IPS-NIHi11 (cell line): ENCODE measurements around the gene RAB3GAP2.
A peak's percentile ranks its signal among the peaks of the same experiment; 100 is the strongest.
"Not testable (repeated sequence)": the region's sequence is repeated elsewhere in the genome, so short reads cannot be mapped to it uniquely, and the experiment has no call there.

Experiments used
- DNase-seq: peaks from one replicate; pipeline ENCODE4 v3.0.0; 2012; ENCODE audit warnings: mixed read lengths, low spot score

Gene RAB3GAP2

GRCh38 chr1:220290140-220290761 lies 18.0 kb upstream of the RAB3GAP2 start:
- peak; percentile 7 for DNase-seq

- DNase-seq: no peak
Measured at GRCh38 chr1:220287129-220287528, 14.9 kb upstream of the RAB3GAP2 start.

- no peak for DNase-seq
Measured at GRCh38 chr1:220283625-220284024, 11.4 kb upstream of the RAB3GAP2 start.

- peak; percentile 20 for DNase-seq
Measured at GRCh38 chr1:220281159-220281574, 8.9 kb upstream of the RAB3GAP2 start.

GRCh38 chr1:220280249-220280648 lies 8.0 kb upstream of the RAB3GAP2 start:
- DNase-seq: no peak

GRCh38 chr1:220278991-220279390 lies 6.7 kb upstream of the RAB3GAP2 start:
- DNase-seq: no peak

GRCh38 chr1:220275430-220275829 lies 3.2 kb upstream of the RAB3GAP2 start:
- no peak for DNase-seq

- DNase-seq: no peak
Measured at GRCh38 chr1:220274251-220274855, 2.1 kb upstream of the RAB3GAP2 start.

GRCh38 chr1:220272841-220273090 lies 513 bp upstream of the RAB3GAP2 start:
- no peak for DNase-seq

GRCh38 chr1:220271706-220272046 lies 577 bp downstream of the RAB3GAP2 start:
- DNase-seq: peak; percentile 49

GRCh38 chr1:220269036-220269435 lies 3.2 kb downstream of the RAB3GAP2 start:
- no peak for DNase-seq

- DNase-seq: no peak
Measured at GRCh38 chr1:220267630-220268029, 4.6 kb downstream of the RAB3GAP2 start.

GRCh38 chr1:220260228-220260627 lies 12.0 kb downstream of the RAB3GAP2 start:
- DNase-seq: not testable (repeated sequence)

GRCh38 chr1:220259756-220260155 lies 12.5 kb downstream of the RAB3GAP2 start:
- not testable (repeated sequence) for DNase-seq

GRCh38 chr1:220256194-220256593 lies 16.1 kb downstream of the RAB3GAP2 start:
- not testable (repeated sequence) for DNase-seq

- DNase-seq: no peak
Measured at GRCh38 chr1:220255204-220255603, 17.0 kb downstream of the RAB3GAP2 start.

- not testable (repeated sequence) for DNase-seq
Measured at GRCh38 chr1:220253290-220253689, 19.0 kb downstream of the RAB3GAP2 start.

- DNase-seq: no peak
Measured at GRCh38 chr1:220251272-220251671, 21.0 kb downstream of the RAB3GAP2 start.

GRCh38 chr1:220250681-220251080 lies 21.6 kb downstream of the RAB3GAP2 start:
- no peak for DNase-seq

- DNase-seq: no peak
Measured at GRCh38 chr1:220249522-220249921, 22.7 kb downstream of the RAB3GAP2 start.

GRCh38 chr1:220248715-220249265 lies 23.5 kb downstream of the RAB3GAP2 start:
- not testable (repeated sequence) for DNase-seq

- DNase-seq: not testable (repeated sequence)
Measured at GRCh38 chr1:220245900-220246299, 26.4 kb downstream of the RAB3GAP2 start.

GRCh38 chr1:220243947-220244346 lies 28.3 kb downstream of the RAB3GAP2 start:
- no peak for DNase-seq

GRCh38 chr1:220241072-220241663 lies 31.1 kb downstream of the RAB3GAP2 start:
- no peak for DNase-seq
